Urinary bladder (tissue), 4 donors: ENCODE results near the gene FLRT2. TPM values are rescaled to one million over a fixed set of nuclear protein-coding genes. Genes with fewer than 3 reads are reported as not detected.

Experiments used
- DNase-seq: peaks from one replicate; pipeline ENCODE4 v3.0.0-alpha.2; 2015; ENCODE audit errors: extremely low spot score
- H3K27ac ChIP-seq: one replicate; pipeline ENCODE4 v1.5.1; 2013; ENCODE audit warnings: low read depth, mild to moderate bottlenecking, moderate library complexity
- H3K36me3 ChIP-seq: one replicate; pipeline ENCODE4 v1.6.1; 2013; ENCODE audit warnings: mild to moderate bottlenecking, moderate library complexity; ENCODE audit not compliant: insufficient read depth
- H3K4me1 ChIP-seq: one replicate; pipeline ENCODE4 v1.6.1; 2013; ENCODE audit warnings: mild to moderate bottlenecking, moderate library complexity; ENCODE audit not compliant: insufficient read depth
- H3K4me3 ChIP-seq: one replicate; pipeline ENCODE4 v1.5.1; 2013; ENCODE audit warnings: low read depth, low read length
- WGBS: extraction: QIAGEN DNeasy Blood & Tissue Kit; methylation state at CpG from one replicate; pipeline ENCODE4 v1.1.7; 2013; 5-methylcytosine and 5-hydroxymethylcytosine counted together
- polyA plus RNA-seq: library from polyadenylated mRNA; stranded (reverse); fragments of 200-250 nt; gene quantifications from one replicate; pipeline ENCODE4 v1.2.3, GENCODE V29; 2013
- total RNA-seq: library from RNA; depleted of rRNA; stranded (reverse); fragments of >200 nt; gene quantifications from one replicate; pipeline ENCODE4 v1.2.3, GENCODE V29; 2014
- donor health status: healthy with polysubstance abuse.
- donor health status: healthy.

Gene FLRT2
- total and polyA plus RNA-seq, 2 donors = 15.7 to 194 TPM

GRCh38 chr14:85519661-85520305 lies 10.2 kb upstream of the FLRT2 start:
- Histone ChIP-seq H3K4me1 (no peaks in the 10 kb centered on the region), H3K27ac (no peak overlapping the region), H3K36me3 (no peaks in the 10 kb centered on the region), H3K4me3 (no peak overlapping the region)
- DNase-seq = no peak
- WGBS = 81% methylated on average over 1 of the region's 1 CpG

- H3K4me3 ChIP-seq = no peak overlapping the region
- no peak for DNase-seq
- no peaks in the 10 kb centered on the region for H3K36me3 ChIP-seq
- no peaks in the 10 kb centered on the region for H3K4me1 ChIP-seq
- 74% methylated on average over 4 of the region's 4 CpGs for WGBS
- no peak overlapping the region for H3K27ac ChIP-seq
Observed at GRCh38 chr14:85520581-85520980, 9.4 kb upstream of the FLRT2 start.

GRCh38 chr14:85523624-85524023 lies 6.3 kb upstream of the FLRT2 start:
- Histone ChIP-seq H3K36me3 (no peaks in the 10 kb centered on the region), H3K27ac (no peak overlapping the region), H3K4me1 (no peaks in the 10 kb centered on the region), H3K4me3 (no peak overlapping the region)
- WGBS = 75% methylated on average over 2 of the region's 2 CpGs
- no peak for DNase-seq

- Histone ChIP-seq H3K4me1 (no peaks in the 10 kb centered on the region), H3K27ac (no peak overlapping the region), H3K4me3 (no peak overlapping the region), H3K36me3 (no peaks in the 10 kb centered on the region)
- 92% methylated on average over 1 of the region's 1 CpG for WGBS
- DNase-seq = no peak
Observed at GRCh38 chr14:85527006-85527405, 2.9 kb upstream of the FLRT2 start.

- DNase-seq = no peak
- Histone ChIP-seq H3K4me3 (no peak overlapping the region), H3K4me1 (no peaks in the 10 kb centered on the region), H3K27ac (no peak overlapping the region), H3K36me3 (no peaks in the 10 kb centered on the region)
- WGBS = 80% methylated on average over 3 of the region's 3 CpGs
Observed at GRCh38 chr14:85527445-85528035, 2.4 kb upstream of the FLRT2 start.

GRCh38 chr14:85528080-85528896 lies 1.7 kb upstream of the FLRT2 start:
- no peak overlapping the region for H3K4me3 ChIP-seq
- WGBS = 25% methylated on average over 7 of the region's 7 CpGs
- H3K36me3 ChIP-seq = no peaks in the 10 kb centered on the region
- H3K4me1 ChIP-seq = peaks cover 1% of the 10 kb centered on the region
- DNase-seq = no peak
- no peak overlapping the region for H3K27ac ChIP-seq

- Histone ChIP-seq H3K36me3 (no peaks in the 10 kb centered on the region), H3K27ac (no peak overlapping the region), H3K4me3 (peak overlapping the region; percentile 39), H3K4me1 (peaks cover 1% of the 10 kb centered on the region)
- no peak for DNase-seq
- 5% methylated on average over 29 of the region's 29 CpGs for WGBS
Observed at GRCh38 chr14:85528897-85529631, 880 bp upstream of the FLRT2 start.

GRCh38 chr14:85530626-85531025 lies 682 bp downstream of the FLRT2 start:
- Histone ChIP-seq H3K4me3 (peak overlapping the region; percentile 39), H3K4me1 (peaks cover 1% of the 10 kb centered on the region), H3K27ac (no peak overlapping the region), H3K36me3 (no peaks in the 10 kb centered on the region)
- 3% methylated on average over 7 of the region's 7 CpGs for WGBS
- no peak for DNase-seq

- Histone ChIP-seq H3K4me1 (peaks cover 1% of the 10 kb centered on the region), H3K4me3 (peak overlapping the region; percentile 32), H3K36me3 (no peaks in the 10 kb centered on the region), H3K27ac (no peak overlapping the region)
- DNase-seq = no peak
- 1% methylated on average over 29 of the region's 29 CpGs for WGBS
Observed at GRCh38 chr14:85531141-85531586, 1.2 kb downstream of the FLRT2 start.

- WGBS = under 1% methylated on average over 61 of the region's 61 CpGs
- Histone ChIP-seq H3K27ac (no peak overlapping the region), H3K4me1 (peaks cover 1% of the 10 kb centered on the region), H3K4me3 (peak overlapping the region; percentile 32), H3K36me3 (no peaks in the 10 kb centered on the region)
- DNase-seq = no peak
Observed at GRCh38 chr14:85531587-85532373, 1.8 kb downstream of the FLRT2 start.

GRCh38 chr14:85532374-85533022 lies 2.6 kb downstream of the FLRT2 start:
- no peak for DNase-seq
- Histone ChIP-seq H3K36me3 (no peaks in the 10 kb centered on the region), H3K4me1 (peaks cover 1% of the 10 kb centered on the region), H3K4me3 (peak overlapping the region; percentile 59), H3K27ac (no peak overlapping the region)
- under 1% methylated on average over 12 of the region's 12 CpGs for WGBS

- Histone ChIP-seq H3K36me3 (no peaks in the 10 kb centered on the region), H3K4me3 (peak overlapping the region; percentile 59), H3K4me1 (peaks cover 1% of the 10 kb centered on the region), H3K27ac (no peak overlapping the region)
- WGBS = under 1% methylated on average over 90 of the region's 90 CpGs
- no peak for DNase-seq
Observed at GRCh38 chr14:85533023-85533860, 3.3 kb downstream of the FLRT2 start.
